OCI-LY1 (cell line): ENCODE results near the gene MAP7D3.

Source experiments
- H2AFZ ChIP-seq: fragments of 200-600 bp; sonication (generic), shearing (Covaris generic); 2 replicates; pipeline ENCODE4 v1.6.0; 2014; ENCODE audit warnings: antibody characterized with exemption, mild to moderate bottlenecking, low read length
- H3F3A ChIP-seq: fragments of 200-600 bp; sonication (generic), shearing (Covaris generic); 2 replicates; pipeline ENCODE4 v1.6.0; 2014; ENCODE audit warnings: mild to moderate bottlenecking, antibody characterized with exemption, low read length, moderate library complexity; ENCODE audit not compliant: insufficient read depth
- H3K27ac ChIP-seq: fragments of 200-600 bp; sonication (generic); 2 replicates; pipeline ENCODE4 v1.5.1; 2014; ENCODE audit warnings: low read length, mixed run types, mild to moderate bottlenecking, low read depth; ENCODE audit not compliant: poor library complexity, severe bottlenecking
- H3K27me3 ChIP-seq: fragments of 200-600 bp; sonication (generic); 2 replicates; pipeline ENCODE4 v1.6.0; 2014; ENCODE audit warnings: antibody characterized with exemption, mild to moderate bottlenecking, low read length, moderate library complexity; ENCODE audit not compliant: insufficient read depth
- H3K36me3 ChIP-seq: fragments of 200-600 bp; sonication (generic); 2 replicates; pipeline ENCODE4 v1.6.1; 2014; ENCODE audit warnings: mild to moderate bottlenecking, antibody characterized with exemption, low read length, moderate library complexity, mixed read lengths; ENCODE audit not compliant: insufficient read depth
- H3K4me1 ChIP-seq: fragments of 200-600 bp; sonication (generic); 2 replicates; pipeline ENCODE4 v1.5.1; 2014; ENCODE audit warnings: mild to moderate bottlenecking, low read length, moderate library complexity; ENCODE audit not compliant: insufficient read depth, severe bottlenecking
- H3K4me2 ChIP-seq: fragments of 200-600 bp; sonication (generic), shearing (Covaris generic); 2 replicates; pipeline ENCODE4 v1.6.1; 2014; ENCODE audit warnings: low read length
- H3K4me3 ChIP-seq: fragments of 200-600 bp; sonication (generic); 2 replicates; pipeline ENCODE4 v1.5.1; 2014; ENCODE audit warnings: low read length, low read depth, mild to moderate bottlenecking, mixed read lengths; ENCODE audit not compliant: poor library complexity, severe bottlenecking
- H3K79me2 ChIP-seq: fragments of 200-600 bp; shearing (Covaris generic); 2 replicates; pipeline ENCODE4 v1.6.1; 2016; ENCODE audit warnings: mixed run types, low read length, mixed read lengths; ENCODE audit not compliant: insufficient read depth
- H3K9ac ChIP-seq: fragments of 200-600 bp; sonication (generic), shearing (Covaris generic); 2 replicates; pipeline ENCODE4 v1.6.1; 2014; ENCODE audit warnings: mild to moderate bottlenecking, low read length, mixed read lengths
- H3K9me2 ChIP-seq: fragments of 200-600 bp; sonication (generic), shearing (Covaris generic); 2 replicates; pipeline ENCODE4 v1.6.1; 2014; ENCODE audit warnings: low read depth, mild to moderate bottlenecking, low read length, mixed read lengths
- H3K9me3 ChIP-seq: fragments of 200-600 bp; shearing (Covaris generic); 2 replicates; pipeline ENCODE4 v1.6.1; 2014; ENCODE audit warnings: low read length, mixed read lengths
- H4K20me1 ChIP-seq: fragments of 200-600 bp; sonication (generic), shearing (Covaris generic); 2 replicates; pipeline ENCODE4 v1.6.0; 2016; ENCODE audit warnings: mild to moderate bottlenecking, low read length; ENCODE audit not compliant: insufficient read depth
- EZH2 ChIP-seq: fragments of 200-600 bp; sonication (generic), shearing (Covaris generic); IDR thresholded peaks from 2 replicates; pipeline ENCODE4 v1.8.0; 2017; ENCODE audit warnings: borderline replicate concordance, mixed run types, mild to moderate bottlenecking, antibody characterized with exemption, low read length, moderate library complexity, mixed read lengths
- TF ChIP-seq, protein P1 (sequence below): fragments of 200-600 bp; sonication (generic), shearing (Covaris generic); IDR thresholded peaks from 2 replicates; pipeline ENCODE4 v1.5.1; 2017; ENCODE audit warnings: mild to moderate bottlenecking, antibody characterized with exemption, low read length, moderate library complexity, mixed read lengths

The MAP7D3 gene

DNA sequence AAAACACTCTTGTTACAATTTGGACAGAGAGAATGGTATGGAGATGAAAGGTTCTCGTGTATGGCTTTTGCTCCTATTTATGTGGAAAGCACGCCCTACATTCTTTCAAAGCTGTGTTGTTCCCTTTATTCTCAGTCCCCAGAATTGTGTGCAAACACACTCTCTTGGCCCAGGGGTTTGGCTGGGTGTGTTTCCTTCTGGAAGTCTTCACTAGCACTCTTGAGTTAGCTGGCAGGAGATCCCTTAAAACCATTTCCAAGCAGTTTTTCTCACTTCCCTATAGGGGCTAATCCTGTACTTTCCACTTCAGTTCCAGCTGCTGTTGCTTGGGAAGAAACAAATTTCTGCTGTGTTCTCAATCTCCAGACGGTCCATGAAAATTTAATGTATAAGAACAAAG is 68.8 kb downstream of the MAP7D3 start:
- Histone ChIP-seq H3F3A (no peaks in the 10 kb centered on the region), H3K79me2 (no peaks in the 10 kb centered on the region), H3K27me3 (no peaks in the 10 kb centered on the region), H3K9me3 (no peaks in the 10 kb centered on the region), H3K9ac (no peak overlapping the region), H3K4me3 (no peak overlapping the region), H3K36me3 (no peaks in the 10 kb centered on the region), H3K9me2 (no peaks in the 10 kb centered on the region), H3K4me1 (no peaks in the 10 kb centered on the region), H3K27ac (no peak overlapping the region), H4K20me1 (no peaks in the 10 kb centered on the region), H2AFZ (no peak overlapping the region), H3K4me2 (no peak overlapping the region)
- TF ChIP-seq EZH2, result no peak
- TF ChIP-seq, protein P1, sequence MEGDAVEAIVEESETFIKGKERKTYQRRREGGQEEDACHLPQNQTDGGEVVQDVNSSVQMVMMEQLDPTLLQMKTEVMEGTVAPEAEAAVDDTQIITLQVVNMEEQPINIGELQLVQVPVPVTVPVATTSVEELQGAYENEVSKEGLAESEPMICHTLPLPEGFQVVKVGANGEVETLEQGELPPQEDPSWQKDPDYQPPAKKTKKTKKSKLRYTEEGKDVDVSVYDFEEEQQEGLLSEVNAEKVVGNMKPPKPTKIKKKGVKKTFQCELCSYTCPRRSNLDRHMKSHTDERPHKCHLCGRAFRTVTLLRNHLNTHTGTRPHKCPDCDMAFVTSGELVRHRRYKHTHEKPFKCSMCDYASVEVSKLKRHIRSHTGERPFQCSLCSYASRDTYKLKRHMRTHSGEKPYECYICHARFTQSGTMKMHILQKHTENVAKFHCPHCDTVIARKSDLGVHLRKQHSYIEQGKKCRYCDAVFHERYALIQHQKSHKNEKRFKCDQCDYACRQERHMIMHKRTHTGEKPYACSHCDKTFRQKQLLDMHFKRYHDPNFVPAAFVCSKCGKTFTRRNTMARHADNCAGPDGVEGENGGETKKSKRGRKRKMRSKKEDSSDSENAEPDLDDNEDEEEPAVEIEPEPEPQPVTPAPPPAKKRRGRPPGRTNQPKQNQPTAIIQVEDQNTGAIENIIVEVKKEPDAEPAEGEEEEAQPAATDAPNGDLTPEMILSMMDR, result no peak

DNA sequence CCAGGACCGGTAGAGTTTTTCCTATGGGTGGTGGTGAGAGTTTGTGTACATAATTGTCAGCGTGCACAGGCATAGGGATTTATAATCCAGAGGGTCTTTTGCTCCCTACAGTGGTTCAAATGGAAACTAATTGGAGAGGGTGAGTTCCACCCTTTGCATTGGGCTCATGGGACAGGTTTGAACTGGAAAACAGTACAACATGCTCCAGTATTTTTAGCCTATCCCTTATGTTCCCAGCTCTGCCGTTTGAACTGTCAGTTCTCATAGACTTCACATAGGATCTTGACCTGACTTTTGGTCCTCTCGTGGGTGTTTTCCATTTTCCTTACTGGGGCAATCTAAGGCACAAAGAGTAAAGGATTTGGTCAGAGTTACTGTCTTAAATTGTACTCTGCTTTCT is 72.1 kb downstream of the MAP7D3 start:
- H3K4me3 ChIP-seq, result no peak overlapping the region
- no peak overlapping the region for H3K9ac ChIP-seq
- no peak overlapping the region for H3K27ac ChIP-seq
- H3K36me3 ChIP-seq, result no peaks in the 10 kb centered on the region
- no peak overlapping the region for H3K4me2 ChIP-seq
- H3F3A ChIP-seq, result no peaks in the 10 kb centered on the region
- H2AFZ ChIP-seq, result no peak overlapping the region
- no peaks in the 10 kb centered on the region for H3K79me2 ChIP-seq
- no peaks in the 10 kb centered on the region for H3K9me3 ChIP-seq
- TF ChIP-seq EZH2, result no peak
- TF ChIP-seq, protein P1, result no peak
- H3K9me2 ChIP-seq, result no peaks in the 10 kb centered on the region
- no peaks in the 10 kb centered on the region for H3K27me3 ChIP-seq
- no peaks in the 10 kb centered on the region for H3K4me1 ChIP-seq
- no peaks in the 10 kb centered on the region for H4K20me1 ChIP-seq

- Histone ChIP-seq H3F3A (no peaks in the 10 kb centered on the region), H3K9ac (no peak overlapping the region), H3K27ac (no peak overlapping the region), H3K9me3 (no peaks in the 10 kb centered on the region), H3K4me2 (no peak overlapping the region), H4K20me1 (no peaks in the 10 kb centered on the region), H3K79me2 (no peaks in the 10 kb centered on the region), H3K4me1 (no peaks in the 10 kb centered on the region), H3K4me3 (no peak overlapping the region), H3K27me3 (no peaks in the 10 kb centered on the region), H3K9me2 (no peaks in the 10 kb centered on the region), H3K36me3 (no peaks in the 10 kb centered on the region), H2AFZ (no peak overlapping the region)
- TF ChIP-seq, protein P1, result no peak
- TF ChIP-seq EZH2, result no peak
Observed at GRCh38 chrX:136176399-136176825, 74.8 kb downstream of the MAP7D3 start.
